ENCODE measurements around the gene NUS1.
"Not testable (repeated sequence)": the region's sequence is repeated elsewhere in the genome, so short reads cannot be mapped to it uniquely, and the experiment has no call there.

NUS1 gene

GRCh38 chr6:117674991-117675657 lies at the start of gene NUS1:
Gene NUS1 (plus strand): TSS chr6:117675469. CDS start chr6:117675671, 202 bp downstream.
- no peak for FAIRE-seq
- TF ChIP-seq POLR2A (IDR thresholded peaks at IDR 0.05; ENCODE audit: low read depth, low read length), result no peak
- DNase-seq (ENCODE audit: insufficient read length, low spot score), result peak; percentile 77

- FAIRE-seq (no peak), DNase-seq (ENCODE audit: insufficient read length, low spot score) (no peak)
- TF ChIP-seq POLR2A (IDR thresholded peaks at IDR 0.05; ENCODE audit: low read depth, low read length), result no peak
Observed at GRCh38 chr6:117627533-117627932, 47.7 kb upstream of the NUS1 start.

GRCh38 chr6:117629119-117629660 lies 46.1 kb upstream of the NUS1 start:
- no peak for TF ChIP-seq POLR2A (IDR thresholded peaks at IDR 0.05; ENCODE audit: low read depth, low read length)
- no peak for DNase-seq (ENCODE audit: insufficient read length, low spot score)

GRCh38 chr6:117637770-117638169 lies 37.5 kb upstream of the NUS1 start:
- no peak for TF ChIP-seq POLR2A (IDR thresholded peaks at IDR 0.05; ENCODE audit: low read depth, low read length)
- FAIRE-seq (no peak), DNase-seq (ENCODE audit: insufficient read length, low spot score) (no peak)

More at GRCh38 chr6:117629119-117629660, 46.1 kb upstream of the NUS1 start:
- no peak for FAIRE-seq

GRCh38 chr6:117642976-117643375 lies 32.3 kb upstream of the NUS1 start:
- DNase-seq (ENCODE audit: insufficient read length, low spot score) (no peak), FAIRE-seq (no peak)
- no peak for TF ChIP-seq POLR2A (IDR thresholded peaks at IDR 0.05; ENCODE audit: low read depth, low read length)

- DNase-seq (ENCODE audit: insufficient read length, low spot score); FAIRE-seq: not testable (repeated sequence)
Observed at GRCh38 chr6:117651984-117652383, 23.3 kb upstream of the NUS1 start.

- no peak for FAIRE-seq
- no peak for TF ChIP-seq POLR2A (IDR thresholded peaks at IDR 0.05; ENCODE audit: low read depth, low read length)
Observed at GRCh38 chr6:117653949-117654348, 21.3 kb upstream of the NUS1 start.

GRCh38 chr6:117655380-117655779 lies 19.9 kb upstream of the NUS1 start:
- DNase-seq (ENCODE audit: insufficient read length, low spot score) (no peak), FAIRE-seq (no peak)
- TF ChIP-seq POLR2A (IDR thresholded peaks at IDR 0.05; ENCODE audit: low read depth, low read length), result no peak

More at GRCh38 chr6:117653949-117654348, 21.3 kb upstream of the NUS1 start:
- DNase-seq (ENCODE audit: insufficient read length, low spot score), result no peak

GRCh38 chr6:117666881-117667280 lies 8.4 kb upstream of the NUS1 start:
- no peak for FAIRE-seq
- no peak for DNase-seq (ENCODE audit: insufficient read length, low spot score)
- no peak for TF ChIP-seq POLR2A (IDR thresholded peaks at IDR 0.05; ENCODE audit: low read depth, low read length)

- no peak for FAIRE-seq
- no peak for TF ChIP-seq POLR2A (IDR thresholded peaks at IDR 0.05; ENCODE audit: low read depth, low read length)
- DNase-seq (ENCODE audit: insufficient read length, low spot score), result no peak
Observed at GRCh38 chr6:117668736-117669135, 6.5 kb upstream of the NUS1 start.

- DNase-seq (ENCODE audit: insufficient read length, low spot score) (no peak), FAIRE-seq (no peak)
- no peak for TF ChIP-seq POLR2A (IDR thresholded peaks at IDR 0.05; ENCODE audit: low read depth, low read length)
Observed at GRCh38 chr6:117674503-117674902, 766 bp upstream of the NUS1 start.

- FAIRE-seq; DNase-seq (ENCODE audit: insufficient read length, low spot score): not testable (repeated sequence)
Observed at GRCh38 chr6:117675658-117676301, 511 bp downstream of the NUS1 start.

- no peak for FAIRE-seq
Observed at GRCh38 chr6:117676577-117677218, 1.4 kb downstream of the NUS1 start.

GRCh38 chr6:117677553-117678141 lies 2.4 kb downstream of the NUS1 start:
- no peak for TF ChIP-seq POLR2A (IDR thresholded peaks at IDR 0.05; ENCODE audit: low read depth, low read length)
- DNase-seq (ENCODE audit: insufficient read length, low spot score), result no peak
- FAIRE-seq, result no peak

More at GRCh38 chr6:117676577-117677218, 1.4 kb downstream of the NUS1 start:
- DNase-seq (ENCODE audit: insufficient read length, low spot score), result no peak
- no peak for TF ChIP-seq POLR2A (IDR thresholded peaks at IDR 0.05; ENCODE audit: low read depth, low read length)
